K562 (cell line): ENCODE data around the gene FAM83E. TPM values are rescaled to one million over a fixed set of nuclear protein-coding genes. Genes with fewer than 3 reads are reported as not detected.

ENCODE experiments used
- CAMTA2 ChIP-seq: fragments of 250-450 bp; sonication (Bioruptor Pico); conservative IDR thresholded peaks from 2 replicates; pipeline ENCODE4 v1.5.1; 2022
- DEAF1 ChIP-seq: fragments of 450-650 bp; formaldehyde crosslinking; IDR thresholded peaks from 2 replicates; pipeline ENCODE4 v1.4.0; 2020; ENCODE audit warnings: mild to moderate bottlenecking, moderate library complexity
- DPF2 ChIP-seq: fragments of 450-650 bp; IDR thresholded peaks from 2 replicates; pipeline ENCODE4 v1.6.1; 2016
- ETV6 ChIP-seq, 3 experiments: fragments of 150-350 bp in 1 of 3; sonication (generic) in 1 of 3; formaldehyde crosslinking in 1 of 3; IDR thresholded peaks; 2 replicates each; pipeline versions ENCODE4 v1.6.1 to v1.8.0; 2014 to 2022; ENCODE audit warnings: borderline replicate concordance in 2 of 3, low read depth in 2 of 3, antibody characterized with exemption in 1 of 3, low read length in 1 of 3, mild to moderate bottlenecking in 1 of 3, missing genetic modification reagents in 1 of 3
- FOSL1 ChIP-seq: fragments of 200-800 bp; sonication (Bioruptor generic); conservative IDR thresholded peaks from 2 replicates; pipeline ENCODE4 v1.6.1; 2016; ENCODE audit warnings: missing genetic modification characterization, missing compliant biosample characterization
- WHSC1 ChIP-seq: IDR thresholded peaks from one replicate; pipeline ENCODE4 v1.6.1; 2012; ENCODE audit warnings: low read length, control low read depth, inconsistent platforms
- ZNF583 ChIP-seq: fragments of 250-450 bp; sonication (Bioruptor Pico); IDR thresholded peaks from 2 replicates; pipeline ENCODE4 v1.4.0; 2020
- ZNF584 ChIP-seq: fragments of 200-800 bp; sonication (Bioruptor generic); IDR thresholded peaks from 2 replicates; pipeline ENCODE4 v1.6.1; 2016; ENCODE audit warnings: low read depth, mild to moderate bottlenecking, missing genetic modification characterization, missing compliant biosample characterization
- ZNF76 ChIP-seq: fragments of 250-450 bp; sonication (Bioruptor Pico); IDR thresholded peaks from 2 replicates; pipeline ENCODE4 v1.4.0; 2020; ENCODE audit warnings: mild to moderate bottlenecking, moderate library complexity, borderline replicate concordance
- polyA plus RNA-seq, 8 experiments: library from polyadenylated mRNA; depleted of rRNA in 4 of 8; stranded (reverse) in 5 of 8; unstranded in 3 of 8; fragments of >200 nt; fragmentation: Nextera tagmentation in 2 of 8; fragmentation: Illumina TruSeq in 1 of 8; extraction: Ambion mirVana in 2 of 8; extraction: Trizol in 1 of 8; gene quantifications; 2 replicates each; pipeline versions ENCODE4 v1.2.1 to v1.2.3, GENCODE V29; 2011 to 2014; ENCODE audit warnings: inconsistent platforms in 1 of 8, missing spikeins in 1 of 8
- total RNA-seq, 7 experiments: library from RNA; depleted of rRNA in 6 of 7; stranded (reverse); fragments of >200 nt in 6 of 7; fragmentation: Illumina TruSeq in 2 of 7; extraction: Trizol in 2 of 7; gene quantifications; 2 replicates each; pipeline versions ENCODE4 v1.2.1 to v1.2.3, GENCODE V29; 2011 to 2021; ENCODE audit warnings: low replicate concordance in 1 of 7

FAM83E gene
- total and polyA plus RNA-seq, 9 of the 15 experiments (the other 6 are each of a cell fraction or from before 2014, with no cell fraction given): 0.15 to 0.87 (median 0.29) TPM; not detected in 4

GRCh38 chr19:48619692-48620585, 5.1 kb upstream of the FAM83E start (continued):
- TF ChIP-seq DPF2 (peak; percentile 76; the same call in 1 of the 2 replicates), CAMTA2 (no peak), ZNF583 (0 out of 2 replicates have a peak, but pooled peaks have one; percentile 13), WHSC1 (no peak), DEAF1 (CRISPR knock-in tag) (peak; percentile 63), ETV6 (IDR thresholded peaks at IDR 0.05; ENCODE audit: borderline replicate concordance in 1 of 2, low read depth in 2 of 2, low read length in 1 of 2) (no peak), ETV6 (CRISPR knock-in tag; IDR thresholded peaks at IDR 0.05; ENCODE audit: borderline replicate concordance) (no peak), ZNF76 (CRISPR knock-in tag) (0 out of 2 replicates have a peak, but pooled peaks have one; percentile 20), FOSL1 (tag) (0 out of 2 replicates have a peak, but pooled peaks have one; percentile 13), ZNF584 (CRISPR knock-in tag) (0 out of 2 replicates have a peak, but pooled peaks have one; percentile 29)
